IMR-90 (cell line): ENCODE measurements around the gene PDCD1LG2. TPM values are rescaled to one million over a fixed set of nuclear protein-coding genes. Genes with fewer than 3 reads are reported as not detected.

ENCODE experiments used
- ATAC-seq: fragments of 200-7000 bp; cut with Tn5 transposase; 2 replicates; pipeline ENCODE4 v1.9.1; 2020; ENCODE audit warnings: low read depth, mild to moderate bottlenecking, moderate library complexity
- BruUV-seq: library from RNA; stranded (reverse); fragments of 400-500 nt; replicated peaks from 2 replicates; lab custom pipeline; 2021; lab: Mats Ljungman, UMichigan
- CTCF ChIA-PET: fragments of 300-600 bp; formaldehyde crosslinking; extraction: SDS; loops from one replicate; lab custom pipeline; 2021; ENCODE audit warnings: antibody characterized with exemption; lab: Yijun Ruan, JAX
- POLR2A ChIA-PET: fragments of 300-600 bp; sonication (Branson Sonifier 250); formaldehyde crosslinking; loops from one replicate; lab custom pipeline; 2022; ENCODE audit warnings: antibody characterized with exemption; ENCODE audit not compliant: unreplicated experiment; lab: Charles Lee
- DNase-seq: peaks from one replicate; pipeline ENCODE4 v3.0.0; 2013
- H2AFZ ChIP-seq: replicated peaks from 2 replicates; pipeline ENCODE3; 2013; ENCODE audit warnings: low read length, mild to moderate bottlenecking; ENCODE audit not compliant: poor library complexity
- H2AK5ac ChIP-seq: 2 replicates; pipeline ENCODE4 v1.6.1; 2013; ENCODE audit warnings: low read depth, low read length, inconsistent platforms
- H2AK9ac ChIP-seq: replicated peaks from 2 replicates; pipeline ENCODE3; 2013; ENCODE audit warnings: mild to moderate bottlenecking, low read depth, low read length, moderate library complexity; ENCODE audit not compliant: poor library complexity
- H2BK120ac ChIP-seq: 2 replicates; pipeline ENCODE4 v1.6.1; 2013; ENCODE audit warnings: low read depth, low read length, inconsistent platforms
- H2BK15ac ChIP-seq: 3 replicates; pipeline ENCODE4 v1.6.1; 2013; ENCODE audit warnings: low read depth, low read length, inconsistent platforms
- H2BK20ac ChIP-seq: 2 replicates; pipeline ENCODE4 v1.6.1; 2013; ENCODE audit warnings: low read depth, mild to moderate bottlenecking, inconsistent platforms, low read length, moderate library complexity
- H2BK5ac ChIP-seq: 2 replicates; pipeline ENCODE4 v1.6.1; 2013; ENCODE audit warnings: mild to moderate bottlenecking, low read depth, low read length, inconsistent platforms; ENCODE audit not compliant: poor library complexity, severe bottlenecking
- H3K14ac ChIP-seq: replicated peaks from 2 replicates; pipeline ENCODE4 v1.6.1; 2013; ENCODE audit warnings: low read depth, low read length, inconsistent platforms
- H3K18ac ChIP-seq: 2 replicates; pipeline ENCODE4 v1.6.1; 2013; ENCODE audit warnings: low read depth, low read length, control low read depth
- H3K23ac ChIP-seq: 2 replicates; pipeline ENCODE4 v1.6.1; 2013; ENCODE audit warnings: low read depth, low read length, inconsistent platforms
- H3K27ac ChIP-seq: 2 replicates; pipeline ENCODE4 v1.5.1; 2013; ENCODE audit warnings: mild to moderate bottlenecking, control low read depth, low read length; ENCODE audit not compliant: insufficient read depth
- H3K27me3 ChIP-seq: 2 replicates; pipeline ENCODE4 v1.6.1; 2013; ENCODE audit warnings: low read length; ENCODE audit not compliant: control insufficient read depth, insufficient read depth
- H3K36me3 ChIP-seq: 2 replicates; pipeline ENCODE4 v1.6.1; 2013; ENCODE audit warnings: low read length, mixed read lengths; ENCODE audit not compliant: control insufficient read depth, insufficient read depth
- H3K4ac ChIP-seq: 2 replicates; pipeline ENCODE4 v1.6.1; 2013; ENCODE audit warnings: low read depth, low read length, inconsistent platforms
- H3K4me1 ChIP-seq: 2 replicates; pipeline ENCODE4 v1.6.1; 2013; ENCODE audit warnings: low read length, mixed read lengths; ENCODE audit not compliant: control insufficient read depth, insufficient read depth
- H3K4me2 ChIP-seq: 2 replicates; pipeline ENCODE4 v1.6.1; 2013; ENCODE audit warnings: low read depth, mild to moderate bottlenecking, control low read depth, low read length, moderate library complexity
- H3K4me3 ChIP-seq: 2 replicates; pipeline ENCODE4 v1.5.1; 2013; ENCODE audit warnings: low read depth, mild to moderate bottlenecking, control low read depth, low read length, moderate library complexity; ENCODE audit not compliant: insufficient read depth
- H3K56ac ChIP-seq: 2 replicates; pipeline ENCODE4 v1.6.1; 2013; ENCODE audit warnings: low read length, inconsistent platforms; ENCODE audit not compliant: insufficient read depth; ENCODE audit errors: extremely low read depth
- H3K79me1 ChIP-seq, 2 experiments: 2 replicates each; pipeline ENCODE4 v1.6.1; 2013; ENCODE audit warnings: low read length in 2 of 2, inconsistent platforms in 1 of 2, low read depth in 1 of 2
- H3K9ac ChIP-seq: 2 replicates; pipeline ENCODE4 v1.6.1; 2013; ENCODE audit warnings: low read depth, low read length, control low read depth
- H3K9me1 ChIP-seq: 2 replicates; pipeline ENCODE4 v1.6.1; 2013; ENCODE audit warnings: low read length, inconsistent platforms; ENCODE audit not compliant: insufficient read depth
- H3K9me3 ChIP-seq: 2 replicates; pipeline ENCODE4 v1.6.1; 2013; ENCODE audit warnings: low read length; ENCODE audit not compliant: control insufficient read depth, insufficient read depth
- H4K20me1 ChIP-seq: 2 replicates; pipeline ENCODE4 v1.6.1; 2013; ENCODE audit warnings: low read length, inconsistent platforms; ENCODE audit not compliant: insufficient read depth
- H4K5ac ChIP-seq: 2 replicates; pipeline ENCODE4 v1.6.1; 2013; ENCODE audit warnings: mild to moderate bottlenecking, low read depth, low read length, control low read depth
- H4K8ac ChIP-seq, 2 experiments: 2 replicates each; pipeline ENCODE4 v1.6.1; 2013; ENCODE audit warnings: low read depth in 2 of 2, low read length in 2 of 2, control low read depth in 1 of 2, inconsistent platforms in 1 of 2
- H4K91ac ChIP-seq: 2 replicates; pipeline ENCODE4 v1.6.1; 2013; ENCODE audit warnings: low read depth, low read length, inconsistent platforms; ENCODE audit not compliant: insufficient read depth
- CEBPB ChIP-seq: IDR thresholded peaks from 2 replicates; pipeline ENCODE4 v1.6.1; 2012; ENCODE audit warnings: low read depth, low read length, improper control_type of control experiment
- CHD1 ChIP-seq: IDR thresholded peaks from 2 replicates; pipeline ENCODE4 v1.6.1; 2012; ENCODE audit warnings: low read depth, low read length, improper control_type of control experiment
- ELK1 ChIP-seq: fragments of 150-350 bp; IDR thresholded peaks from 2 replicates; pipeline ENCODE4 v1.6.1; 2016; ENCODE audit warnings: low read depth, mild to moderate bottlenecking, low read length, moderate library complexity, borderline replicate concordance
- MAFK ChIP-seq: IDR thresholded peaks from 2 replicates; pipeline ENCODE4 v1.6.1; 2012; ENCODE audit warnings: low read depth, low read length, improper control_type of control experiment
- POLR2A ChIP-seq: IDR thresholded peaks from 2 replicates; pipeline ENCODE4 v1.6.1; 2012; ENCODE audit warnings: mild to moderate bottlenecking, low read depth, low read length
- RCOR1 ChIP-seq: IDR thresholded peaks from 2 replicates; pipeline ENCODE4 v1.6.1; 2012; ENCODE audit warnings: mild to moderate bottlenecking, low read length, improper control_type of control experiment; ENCODE audit not compliant: insufficient replicate concordance
- RFX5 ChIP-seq: IDR thresholded peaks from 2 replicates; pipeline ENCODE4 v1.8.0; 2012; ENCODE audit warnings: low read depth, mild to moderate bottlenecking, low read length, moderate library complexity
- SMC3 ChIP-seq: fragments of 150-350 bp; IDR thresholded peaks from 2 replicates; pipeline ENCODE4 v1.6.1; 2016; ENCODE audit warnings: low read depth, mild to moderate bottlenecking, antibody characterized with exemption, low read length, moderate library complexity
- WGBS, 2 experiments: methylation state at CpG; one replicate each; pipeline versions ENCODE4 v1.1.5 to v1.1.7; 2013; ENCODE audit warnings: missing lambda C conversion rate in 2 of 2; ENCODE audit not compliant: insufficient read length in 1 of 2; ENCODE audit errors: extremely low coverage in 2 of 2; 5-methylcytosine and 5-hydroxymethylcytosine counted together
- dilution Hi-C: fragments of 300-500 bp; cut with HindIII; formaldehyde crosslinking; loops from one replicate; pipeline ENCODE4 v1.14.3; 2018; ENCODE audit warnings: low sequenced_read_pairs; ENCODE audit not compliant: unreplicated experiment
- in situ Hi-C: fragments of 300-500 bp; cut with MboI; formaldehyde crosslinking; loops from 3 replicates; pipeline ENCODE4 v1.14.3; 2019; ENCODE audit warnings: low sequenced_read_pairs, inconsistent platforms, mixed read lengths
- intact Hi-C: fragments of 100-400 bp; cut with micrococcal nuclease; formaldehyde crosslinking; loops from 2 replicates; pipeline ENCODE4 v1.10.0; 2022
- polyA plus RNA-seq, 3 experiments: library from polyadenylated mRNA; depleted of rRNA; stranded (reverse); fragments of >200 nt; gene quantifications; 2 replicates each; pipeline ENCODE4 v1.2.3, GENCODE V29; 2012; ENCODE audit warnings: low replicate concordance in 1 of 3
- total RNA-seq: library from RNA; depleted of rRNA; stranded (reverse); fragments of >200 nt; gene quantifications from 2 replicates; pipeline ENCODE4 v1.2.3, GENCODE V29; 2012

The PDCD1LG2 gene
- total and polyA plus RNA-seq, 2 of the 4 experiments (the other 2 are of a cell fraction) = 17.5 to 33.3 TPM

GRCh38 chr9:5574097-5574496, 63.8 kb downstream of the PDCD1LG2 start:
- CTCF ChIA-PET = no interaction called here
- Histone ChIP-seq H3K79me1 (peaks cover 4 to 7% of the 10 kb centered on the region in 2 experiments; a peak in 2 of 4 replicates), H3K27ac (no peak overlapping the region), H3K36me3 (peaks cover 12% of the 10 kb centered on the region; the same call in 1 of the 2 replicates), H4K5ac (no peak overlapping the region), H2AK5ac (no peak overlapping the region), H3K18ac (no peak overlapping the region), H4K20me1 (no peaks in the 10 kb centered on the region), H4K91ac (no peak overlapping the region), H3K56ac (no peak overlapping the region), H3K9ac (no peak overlapping the region), H3K27me3 (no peaks in the 10 kb centered on the region), H3K4me3 (no peak overlapping the region), H3K4ac (no peak overlapping the region), H3K4me1 (no peaks in the 10 kb centered on the region; the same call in 1 of the 2 replicates), H2BK15ac (no peak overlapping the region), H3K23ac (no peak overlapping the region), H2BK120ac (no peak overlapping the region), H2BK20ac (no peak overlapping the region), H3K9me1 (peaks cover 2% of the 10 kb centered on the region), H2AK9ac (no peak overlapping the region), H3K9me3 (0 out of 2 replicates have a peak, but pooled peaks cover 2% of the 10 kb centered on the region), H3K4me2 (no peak overlapping the region), H2AFZ (no peak overlapping the region), H3K14ac (no peak overlapping the region), H2BK5ac (no peak overlapping the region), H4K8ac (no peak overlapping the region)
- ATAC-seq = no peak
- BruUV-seq = no TSS peak
- POLR2A ChIA-PET = no interaction called here
- intact Hi-C loops (no loop called here), in situ Hi-C loops (no loop called here), dilution Hi-C loops (no loop called here)
- WGBS, 2 experiments = no CpG with 5 or more reads among the region's 6 CpGs
- TF ChIP-seq RCOR1 (no peak), SMC3 (no peak), CHD1 (no peak), MAFK (no peak), ELK1 (no peak), RFX5 (no peak), CEBPB (no peak), POLR2A (no peak)
- no peak for DNase-seq
